ENCODE measurements around the gene MRLN. TPM values are rescaled to one million over a fixed set of nuclear protein-coding genes. Genes with fewer than 3 reads are reported as not detected.
"Not testable (repeated sequence)": the region's sequence is repeated elsewhere in the genome, so short reads cannot be mapped to it uniquely, and the experiment has no call there.

MRLN gene
- total RNA-seq, 1 donor from 2014 or later, result not detected

- no peak overlapping the region for H3K4me3 ChIP-seq
- TF ChIP-seq CTCF (IDR thresholded peaks at IDR 0.05), result no peak
- intact Hi-C loops (cut with DNase I), result no loop called here
These were observed 846 bp downstream of the MRLN start for GRCh38 chr10:59752278-59752940.

GRCh38 chr10:59750155-59750945 lies 2.9 kb downstream of the MRLN start:
- Histone ChIP-seq H3K9me3 (no peaks in the 10 kb centered on the region), H3K27me3 (ENCODE audit: low read depth) (no peaks in the 10 kb centered on the region), H3K27ac (no peak overlapping the region), H3K4me3 (no peak overlapping the region), H3K36me3 (no peaks in the 10 kb centered on the region), H3K4me1 (no peaks in the 10 kb centered on the region)
- no peak for TF ChIP-seq CTCF (IDR thresholded peaks at IDR 0.05)
- DNase-seq (no peak), ATAC-seq (no peak)
- intact Hi-C loops (cut with DNase I), result no loop called here

More at GRCh38 chr10:59752278-59752940, 846 bp downstream of the MRLN start:
- Histone ChIP-seq H3K36me3 (no peaks in the 10 kb centered on the region), H3K9me3 (no peaks in the 10 kb centered on the region), H3K27ac (no peak overlapping the region), H3K27me3 (ENCODE audit: low read depth) (no peaks in the 10 kb centered on the region), H3K4me1 (no peaks in the 10 kb centered on the region)
- no peak for ATAC-seq
- no peak for DNase-seq

GRCh38 chr10:59748834-59749233 lies 4.4 kb downstream of the MRLN start:
- H3K27me3 ChIP-seq (ENCODE audit: low read depth), result no peaks in the 10 kb centered on the region
- no peak overlapping the region for H3K27ac ChIP-seq
- H3K36me3 ChIP-seq, result no peaks in the 10 kb centered on the region
- no peaks in the 10 kb centered on the region for H3K9me3 ChIP-seq
- TF ChIP-seq CTCF (IDR thresholded peaks at IDR 0.05), result no peak
- intact Hi-C loops (cut with DNase I), result no loop called here
- no peak overlapping the region for H3K4me3 ChIP-seq
- DNase-seq (no peak), ATAC-seq (no peak)
- no peaks in the 10 kb centered on the region for H3K4me1 ChIP-seq

GRCh38 chr10:59745163-59745650 lies 8.0 kb downstream of the MRLN start:
- no peaks in the 10 kb centered on the region for H3K36me3 ChIP-seq
- no peak for DNase-seq
- intact Hi-C loops (cut with DNase I), result no loop called here
- no peak overlapping the region for H3K4me3 ChIP-seq
- H3K27me3 ChIP-seq (ENCODE audit: low read depth), result no peaks in the 10 kb centered on the region
- H3K27ac ChIP-seq, result no peak overlapping the region
- ATAC-seq, result no peak
- H3K4me1 ChIP-seq, result no peaks in the 10 kb centered on the region
- TF ChIP-seq CTCF (IDR thresholded peaks at IDR 0.05), result no peak
- H3K9me3 ChIP-seq, result no peaks in the 10 kb centered on the region

- intact Hi-C loops (cut with DNase I); ATAC-seq; H3K4me3 ChIP-seq; H3K4me1 ChIP-seq; DNase-seq; H3K36me3 ChIP-seq; H3K27me3 ChIP-seq (ENCODE audit: low read depth); H3K9me3 ChIP-seq; H3K27ac ChIP-seq: not testable (repeated sequence)
These were observed 8.5 kb downstream of the MRLN start for GRCh38 chr10:59744762-59745161.

- intact Hi-C loops (cut with DNase I); ATAC-seq; H3K27me3 ChIP-seq (ENCODE audit: low read depth); H3K9me3 ChIP-seq; DNase-seq; H3K36me3 ChIP-seq; H3K27ac ChIP-seq; H3K4me3 ChIP-seq; H3K4me1 ChIP-seq: not testable (repeated sequence)
These were observed 9.1 kb downstream of the MRLN start for GRCh38 chr10:59744156-59744555.

Data from lower lobe of right lung (tissue), 2 donors.